SH-SY5Y (cell line): Measurements from ENCODE around the gene CYTH3.

Experiments used
- GATA2 ChIP-seq: IDR thresholded peaks from 2 replicates; pipeline ENCODE4 v1.6.1; 2011; ENCODE audit warnings: mild to moderate bottlenecking, low read depth, low read length
- GATA3 ChIP-seq: IDR thresholded peaks from 2 replicates; pipeline ENCODE4 v1.6.1; 2011; ENCODE audit warnings: low read depth, mild to moderate bottlenecking, low read length, moderate library complexity

- TF ChIP-seq GATA2 (no peak), GATA3 (no peak)
Measured at GRCh38 chr7:6228361-6229229, 43.8 kb downstream of the CYTH3 start.
